Heart left ventricle (tissue), 13 donors: Measurements from ENCODE around the gene MEGF11.

Source experiments
- POLR2A ChIP-seq, 2 donors: fragments of 450-650 bp; IDR thresholded peaks; one replicate each; pipeline ENCODE4 v1.6.1; 2017; ENCODE audit warnings: antibody characterized with exemption in 2 of 2, mild to moderate bottlenecking in 2 of 2, moderate library complexity in 2 of 2
- TF ChIP-seq, protein P1 (sequence below), 12 donors: fragments of 200-600 bp; sonication (generic) in 4 of 12; IDR thresholded peaks; one replicate each; pipeline versions ENCODE4 v1.5.0 to v1.8.0; 2018 to 2022; ENCODE audit warnings: antibody characterized with exemption in 12 of 12, mild to moderate bottlenecking in 5 of 12
- donor health status: ischemic (EF 13 %, LVEDD 7.1; RV severe dilation, severe dysfunction).
- donor health status: DM: no; HTN: yes; CAD: no.
- donor health status: DM: no; HTN: no; CAD: no.
- donor health status: ischemic (EF 25% LVEDD 6.9; RV normal size, moderate dysfunction).
- donor health status: ischemic (EF 25% LVEDD 5.7; RV mildly dilated, moderate dysfunction).
- donor health status: ischemic (EF 35%, LVEDD 5.7; RV mildly dilated, moderate dysfunction).
- donor health status: nonischemic (EF 11% LVEDD 7.7; RV severe dilation, severe dysfunction).
- donor health status: DM: yes; HTN: yes; CAD: no.
- donor health status: PGD.
- donor health status: ischemic (EF 29% LVEDD 5.4; RV normal size, mild dysfunction).
- donor health status: nonischemic (EF 23%, LVEDD 6.1; RV moderate dilation, normal function).

DNA sequence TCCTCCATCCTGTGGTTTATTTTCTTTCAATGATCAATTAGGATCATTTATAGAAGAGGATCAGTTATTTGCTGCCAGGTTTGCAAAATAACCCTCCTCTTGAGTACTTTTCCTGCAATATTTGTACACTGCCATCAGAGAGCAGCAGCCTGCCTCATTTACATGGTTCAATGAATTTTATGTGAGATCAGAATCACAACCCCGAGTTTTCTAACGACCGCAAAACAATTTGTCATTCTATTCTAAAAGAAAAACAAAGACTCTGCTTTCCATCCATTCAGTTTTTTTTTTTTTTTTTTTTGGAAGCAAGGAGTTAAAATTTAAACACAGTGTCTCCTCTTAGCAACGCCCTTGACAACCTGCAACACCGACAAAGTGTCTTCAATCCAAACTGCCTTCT is 237.4 kb downstream of the MEGF11 start:
- TF ChIP-seq, protein P1, sequence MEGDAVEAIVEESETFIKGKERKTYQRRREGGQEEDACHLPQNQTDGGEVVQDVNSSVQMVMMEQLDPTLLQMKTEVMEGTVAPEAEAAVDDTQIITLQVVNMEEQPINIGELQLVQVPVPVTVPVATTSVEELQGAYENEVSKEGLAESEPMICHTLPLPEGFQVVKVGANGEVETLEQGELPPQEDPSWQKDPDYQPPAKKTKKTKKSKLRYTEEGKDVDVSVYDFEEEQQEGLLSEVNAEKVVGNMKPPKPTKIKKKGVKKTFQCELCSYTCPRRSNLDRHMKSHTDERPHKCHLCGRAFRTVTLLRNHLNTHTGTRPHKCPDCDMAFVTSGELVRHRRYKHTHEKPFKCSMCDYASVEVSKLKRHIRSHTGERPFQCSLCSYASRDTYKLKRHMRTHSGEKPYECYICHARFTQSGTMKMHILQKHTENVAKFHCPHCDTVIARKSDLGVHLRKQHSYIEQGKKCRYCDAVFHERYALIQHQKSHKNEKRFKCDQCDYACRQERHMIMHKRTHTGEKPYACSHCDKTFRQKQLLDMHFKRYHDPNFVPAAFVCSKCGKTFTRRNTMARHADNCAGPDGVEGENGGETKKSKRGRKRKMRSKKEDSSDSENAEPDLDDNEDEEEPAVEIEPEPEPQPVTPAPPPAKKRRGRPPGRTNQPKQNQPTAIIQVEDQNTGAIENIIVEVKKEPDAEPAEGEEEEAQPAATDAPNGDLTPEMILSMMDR (IDR thresholded peaks at IDR 0.05): no peak
- no peak for TF ChIP-seq POLR2A (IDR thresholded peaks at IDR 0.05)
